Activated T-helper 1 cell treated with Interleukin-2 at 50 U/mL for 16 hours (primary cell): ENCODE data around the gene CD209.
A peak's percentile ranks its signal among the peaks of the same experiment; 100 is the strongest.

Source experiments
- DNase-seq: peaks from one replicate; pipeline ENCODE4 v3.0.0-alpha.2; 2020; ENCODE audit warnings: low read depth

The CD209 gene

GRCh38 chr19:7705387-7706187 is 41.7 kb downstream of the CD209 start:
- DNase-seq, result peak; percentile 59

- no peak for DNase-seq
Observed at GRCh38 chr19:7704280-7705060, 42.9 kb downstream of the CD209 start.

- DNase-seq, result no peak
Observed at GRCh38 chr19:7703332-7703731, 44.0 kb downstream of the CD209 start.

- no peak for DNase-seq
Observed at GRCh38 chr19:7701654-7702457, 45.5 kb downstream of the CD209 start, which contains the start of gene FCER2. FCER2 (minus strand) TSS chr19:7702131; CDS start chr19:7699760, 2,371 bp downstream.

GRCh38 chr19:7701049-7701653 is 46.2 kb downstream of the CD209 start:
- DNase-seq, result no peak

- DNase-seq, result no peak
Observed at GRCh38 chr19:7699417-7700401, 47.6 kb downstream of the CD209 start.

- no peak for DNase-seq
Observed at GRCh38 chr19:7699003-7699402, 48.3 kb downstream of the CD209 start.

GRCh38 chr19:7698583-7698982 is 48.8 kb downstream of the CD209 start:
- DNase-seq, result no peak

GRCh38 chr19:7697721-7698287 is 49.5 kb downstream of the CD209 start:
- no peak for DNase-seq

GRCh38 chr19:7694499-7694898 is 52.8 kb downstream of the CD209 start:
- DNase-seq, result no peak

- DNase-seq, result no peak
Observed at GRCh38 chr19:7692417-7693088, 54.8 kb downstream of the CD209 start.

GRCh38 chr19:7691497-7691896 is 55.8 kb downstream of the CD209 start:
- no peak for DNase-seq

GRCh38 chr19:7690779-7691258 is 56.5 kb downstream of the CD209 start:
- no peak for DNase-seq
